Body of pancreas (tissue), 4 donors: ENCODE results near the gene TYW1B.
"Not testable (repeated sequence)": the region's sequence is repeated elsewhere in the genome, so short reads cannot be mapped to it uniquely, and the experiment has no call there.

Experiments used
- CTCF ChIP-seq, 7 experiments: fragments of 450-650 bp in 4 of 7; fragments of 200-600 bp in 3 of 7; sonication (generic) in 3 of 7; IDR thresholded peaks; one replicate each; pipeline ENCODE4 v1.5.1; 2016 to 2019; ENCODE audit warnings: antibody characterized with exemption in 7 of 7
- POLR2A ChIP-seq, 3 donors: fragments of 450-650 bp; IDR thresholded peaks; one replicate each; pipeline ENCODE4 v1.6.1; 2016; ENCODE audit warnings: antibody characterized with exemption in 3 of 3, mild to moderate bottlenecking in 2 of 3

- TF ChIP-seq CTCF, POLR2A (IDR thresholded peaks at IDR 0.05): not testable (repeated sequence)
Observed at GRCh38 chr7:72730815-72731214, 97.2 kb downstream of the TYW1B start.
